Mucosa of stomach (tissue), 1 donor: ENCODE results near the gene ABLIM1.

Experiments
- H3K27me3 ChIP-seq: one replicate; pipeline ENCODE4 v1.7.0; 2013; ENCODE audit warnings: mild to moderate bottlenecking, low read length; ENCODE audit not compliant: control insufficient read depth, insufficient read depth
- H3K36me3 ChIP-seq: one replicate; pipeline ENCODE4 v1.7.0; 2013; ENCODE audit warnings: low read length; ENCODE audit not compliant: control insufficient read depth, insufficient read depth
- H3K4me1 ChIP-seq: one replicate; pipeline ENCODE4 v1.7.0; 2013; ENCODE audit warnings: mild to moderate bottlenecking, low read length; ENCODE audit not compliant: control insufficient read depth, insufficient read depth
- H3K4me3 ChIP-seq: one replicate; pipeline ENCODE4 v1.7.0; 2013; ENCODE audit warnings: low read length
- H3K9ac ChIP-seq: one replicate; pipeline ENCODE4 v1.7.0; 2013; ENCODE audit warnings: mild to moderate bottlenecking, low read length, moderate library complexity
- H3K9me3 ChIP-seq: one replicate; pipeline ENCODE4 v1.7.0; 2013; ENCODE audit warnings: mild to moderate bottlenecking, low read length, moderate library complexity; ENCODE audit not compliant: control insufficient read depth
- donor health status: Pancreatic carcinoma.

The ABLIM1 gene

GRCh38 chr10:114544045-114544659 is 113.9 kb downstream of the ABLIM1 start:
- H3K4me1 ChIP-seq, result peaks cover 78% of the 10 kb centered on the region
- no peaks in the 10 kb centered on the region for H3K36me3 ChIP-seq

GRCh38 chr10:114543456-114543855 is 114.6 kb downstream of the ABLIM1 start:
- Histone ChIP-seq H3K36me3 (no peaks in the 10 kb centered on the region), H3K9ac (no peak overlapping the region), H3K4me1 (peaks cover 83% of the 10 kb centered on the region), H3K9me3 (no peaks in the 10 kb centered on the region), H3K27me3 (no peaks in the 10 kb centered on the region), H3K4me3 (no peak overlapping the region)

More at GRCh38 chr10:114544045-114544659, 113.9 kb downstream of the ABLIM1 start:
- peak overlapping the region; percentile 5 for H3K9ac ChIP-seq
- no peaks in the 10 kb centered on the region for H3K9me3 ChIP-seq
- H3K27me3 ChIP-seq, result no peaks in the 10 kb centered on the region
- H3K4me3 ChIP-seq, result no peak overlapping the region

GRCh38 chr10:114542373-114542772 is 115.7 kb downstream of the ABLIM1 start:
- no peaks in the 10 kb centered on the region for H3K27me3 ChIP-seq
- no peaks in the 10 kb centered on the region for H3K9me3 ChIP-seq
- H3K9ac ChIP-seq, result no peak overlapping the region
- no peak overlapping the region for H3K4me3 ChIP-seq
- no peaks in the 10 kb centered on the region for H3K36me3 ChIP-seq
- H3K4me1 ChIP-seq, result peaks cover 78% of the 10 kb centered on the region

GRCh38 chr10:114541797-114542160 is 116.3 kb downstream of the ABLIM1 start:
- Histone ChIP-seq H3K9ac (peak overlapping the region; percentile 53), H3K27me3 (no peaks in the 10 kb centered on the region), H3K4me3 (no peak overlapping the region), H3K4me1 (peaks cover 75% of the 10 kb centered on the region), H3K9me3 (no peaks in the 10 kb centered on the region), H3K36me3 (no peaks in the 10 kb centered on the region)

DNA sequence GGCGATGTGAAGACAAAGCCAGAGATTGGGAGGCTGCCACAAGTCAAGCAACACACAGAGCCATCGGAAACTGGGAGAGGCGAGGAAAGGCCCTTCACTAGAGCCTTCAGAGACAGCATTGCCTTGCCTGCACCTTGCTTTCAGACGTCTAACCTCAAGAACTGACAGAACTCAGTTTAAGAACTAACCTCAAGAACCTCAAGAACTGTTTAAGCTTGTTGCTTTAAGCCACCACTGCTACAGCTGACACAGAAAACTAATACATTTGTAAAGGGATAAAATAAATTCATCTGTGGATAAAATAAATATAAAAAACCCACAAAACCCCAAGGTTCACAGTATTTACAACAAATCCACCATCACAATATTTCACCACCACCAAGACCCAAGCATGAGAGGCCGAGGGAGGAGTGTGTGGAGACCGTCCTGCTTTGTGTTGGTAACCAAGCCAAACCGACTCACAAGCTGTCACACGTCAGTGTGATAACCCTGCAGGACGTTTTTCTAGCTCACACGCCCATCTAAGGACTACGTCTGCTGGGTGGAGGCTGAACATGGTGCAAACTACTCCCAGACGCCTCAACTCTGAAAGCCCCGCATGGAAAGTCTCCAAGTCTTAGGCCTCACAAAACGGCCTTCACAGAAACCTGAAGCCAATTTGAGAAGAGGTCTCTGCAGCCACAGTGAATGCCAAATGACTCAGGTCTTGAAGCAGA is 116.8 kb downstream of the ABLIM1 start:
- H3K36me3 ChIP-seq, result no peaks in the 10 kb centered on the region
- no peaks in the 10 kb centered on the region for H3K27me3 ChIP-seq
- H3K9me3 ChIP-seq, result no peaks in the 10 kb centered on the region
- H3K9ac ChIP-seq, result peak overlapping the region; percentile 58
- H3K4me3 ChIP-seq, result peak overlapping the region; percentile 10
- H3K4me1 ChIP-seq, result peaks cover 73% of the 10 kb centered on the region

- Histone ChIP-seq H3K9me3 (no peaks in the 10 kb centered on the region), H3K9ac (no peak overlapping the region), H3K4me3 (no peak overlapping the region), H3K4me1 (peaks cover 68% of the 10 kb centered on the region), H3K27me3 (no peaks in the 10 kb centered on the region), H3K36me3 (no peaks in the 10 kb centered on the region)
These were observed 117.8 kb downstream of the ABLIM1 start for GRCh38 chr10:114540236-114540635.

GRCh38 chr10:114539623-114540022 is 118.5 kb downstream of the ABLIM1 start:
- H3K36me3 ChIP-seq, result no peaks in the 10 kb centered on the region
- H3K27me3 ChIP-seq, result no peaks in the 10 kb centered on the region
- no peaks in the 10 kb centered on the region for H3K9me3 ChIP-seq
- H3K4me3 ChIP-seq, result no peak overlapping the region
- H3K4me1 ChIP-seq, result peaks cover 62% of the 10 kb centered on the region
- H3K9ac ChIP-seq, result no peak overlapping the region

GRCh38 chr10:114538181-114538906 is 119.7 kb downstream of the ABLIM1 start:
- H3K9ac ChIP-seq, result peak overlapping the region; percentile 10
- peaks cover 54% of the 10 kb centered on the region for H3K4me1 ChIP-seq
- no peaks in the 10 kb centered on the region for H3K36me3 ChIP-seq
- no peaks in the 10 kb centered on the region for H3K9me3 ChIP-seq
- H3K27me3 ChIP-seq, result no peaks in the 10 kb centered on the region
- no peak overlapping the region for H3K4me3 ChIP-seq

DNA sequence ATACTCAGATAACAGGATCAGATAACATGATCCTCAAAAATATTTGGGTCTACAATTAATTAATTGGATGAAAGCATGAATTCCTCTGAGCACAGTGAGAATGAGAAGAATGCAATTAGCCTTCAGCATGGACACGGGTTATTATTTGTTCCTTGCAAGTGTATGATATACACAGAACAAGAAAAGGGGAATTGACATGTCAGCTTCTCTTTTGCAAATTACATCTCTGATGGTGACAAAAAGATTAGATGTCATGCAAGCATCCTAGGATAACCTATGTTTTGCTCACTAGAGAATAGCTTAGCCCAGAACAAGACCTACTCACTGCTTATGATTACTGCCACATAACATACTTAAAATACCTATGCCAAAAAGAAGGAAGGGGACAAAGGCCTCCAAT is 120.3 kb downstream of the ABLIM1 start:
- H3K9me3 ChIP-seq, result no peaks in the 10 kb centered on the region
- peaks cover 52% of the 10 kb centered on the region for H3K4me1 ChIP-seq
- no peak overlapping the region for H3K4me3 ChIP-seq
- no peaks in the 10 kb centered on the region for H3K36me3 ChIP-seq
- no peaks in the 10 kb centered on the region for H3K27me3 ChIP-seq
- H3K9ac ChIP-seq, result peak overlapping the region; percentile 10

GRCh38 chr10:114534571-114534981 is 123.5 kb downstream of the ABLIM1 start:
- no peaks in the 10 kb centered on the region for H3K36me3 ChIP-seq
- H3K27me3 ChIP-seq, result no peaks in the 10 kb centered on the region
- no peak overlapping the region for H3K9ac ChIP-seq
- H3K9me3 ChIP-seq, result no peaks in the 10 kb centered on the region
- no peak overlapping the region for H3K4me3 ChIP-seq
- H3K4me1 ChIP-seq, result peaks cover 21% of the 10 kb centered on the region

GRCh38 chr10:114532226-114532625 is 125.8 kb downstream of the ABLIM1 start:
- H3K9me3 ChIP-seq, result no peaks in the 10 kb centered on the region
- peaks cover 7% of the 10 kb centered on the region for H3K4me1 ChIP-seq
- no peaks in the 10 kb centered on the region for H3K36me3 ChIP-seq
- H3K27me3 ChIP-seq, result no peaks in the 10 kb centered on the region
- no peak overlapping the region for H3K9ac ChIP-seq
- no peak overlapping the region for H3K4me3 ChIP-seq
